ENCODE data around the gene NPIPA3. TPM values are rescaled to one million over a fixed set of nuclear protein-coding genes. Genes with fewer than 3 reads are reported as not detected.
"Not testable (repeated sequence)": the region's sequence is repeated elsewhere in the genome, so short reads cannot be mapped to it uniquely, and the experiment has no call there.

NPIPA3 gene
- total RNA-seq, 2 experiments from 2014 or later = 2.6 to 3.7 TPM

DNA sequence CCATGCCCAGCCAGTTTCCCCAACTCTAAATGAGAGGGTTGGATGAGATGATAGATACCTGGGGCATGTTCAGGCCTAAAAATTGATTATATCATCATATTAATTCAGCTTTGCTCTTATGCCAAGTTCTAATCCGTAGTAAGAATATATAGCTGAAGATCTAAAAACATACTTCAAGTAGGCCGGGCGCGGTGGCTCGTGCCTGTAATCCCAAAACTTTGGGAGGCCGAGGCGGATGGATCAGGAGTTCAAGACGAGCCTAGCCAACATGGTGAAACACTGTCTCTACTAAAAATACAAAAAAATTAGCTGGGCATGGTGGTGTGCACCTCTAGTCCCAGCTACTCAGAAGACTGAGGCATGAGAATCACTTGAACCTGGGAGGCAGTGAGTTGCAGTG, 21.1 kb upstream of the NPIPA3 start:
- DNase-seq = no peak
- CTCF ChIA-PET = no interaction called here
- Mint-ChIP-seq H3K4me1 (ENCODE audit: low read depth) (no peaks in the 10 kb centered on the region), H3K27ac (no peak overlapping the region), H3K4me3 (no peak overlapping the region), H3K9me3 (ENCODE audit: insufficient read depth) (no peaks in the 10 kb centered on the region), H3K27me3 (ENCODE audit: low read depth) (no peaks in the 10 kb centered on the region), H3K36me3 (ENCODE audit: low read depth) (no peaks in the 10 kb centered on the region)
- POLR2A ChIA-PET = no interaction called here
- no peak for ATAC-seq

DNA sequence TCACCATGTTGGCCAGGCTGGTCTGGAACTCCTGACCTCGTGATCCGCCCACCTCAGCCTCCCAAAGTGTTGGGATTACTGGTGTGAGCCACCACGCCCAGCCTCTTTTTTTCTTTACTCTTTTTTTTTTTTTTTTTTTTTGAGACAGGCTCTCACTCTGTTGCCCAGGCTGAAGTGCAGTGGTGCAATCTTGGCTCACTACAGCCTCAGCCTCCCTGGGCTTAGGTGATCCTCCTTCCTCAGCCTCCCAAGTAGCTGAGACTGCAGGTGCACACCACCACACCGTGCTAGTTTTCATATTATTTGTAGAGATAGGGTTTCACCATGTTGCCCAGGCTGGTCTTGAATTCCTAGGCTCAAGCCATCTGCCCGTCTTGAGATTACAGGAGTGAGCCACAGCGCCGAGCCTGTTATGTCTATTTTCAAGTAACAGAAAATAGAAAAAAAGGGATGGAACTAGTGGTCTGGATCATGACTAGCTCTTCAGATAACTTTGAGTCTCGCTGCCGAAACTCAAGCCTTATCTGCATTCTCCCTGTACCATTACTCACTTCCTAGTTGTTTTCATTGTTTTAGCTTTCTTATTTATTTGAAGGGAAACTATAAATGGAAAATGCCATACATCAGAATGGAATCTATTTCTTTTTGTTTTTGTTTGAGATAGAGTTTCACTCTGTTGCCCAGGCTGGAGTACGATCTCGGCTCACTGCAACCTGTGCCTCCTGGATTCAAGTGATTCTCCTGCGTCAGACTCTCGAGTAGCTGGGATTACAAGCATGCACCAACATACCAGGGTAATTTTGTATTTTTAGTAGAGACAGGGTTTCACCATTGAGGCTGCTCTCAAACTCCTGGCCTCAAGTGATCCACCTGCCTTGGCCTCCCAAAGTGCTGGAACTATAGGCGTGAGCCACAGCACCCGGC, 17.1 kb upstream of the NPIPA3 start:
- H3K27ac Mint-ChIP-seq; H3K4me1 Mint-ChIP-seq (ENCODE audit: low read depth); H3K4me3 Mint-ChIP-seq; H3K36me3 Mint-ChIP-seq (ENCODE audit: low read depth); DNase-seq; H3K27me3 Mint-ChIP-seq (ENCODE audit: low read depth); POLR2A ChIA-PET; CTCF ChIA-PET; ATAC-seq; H3K9me3 Mint-ChIP-seq (ENCODE audit: insufficient read depth): not testable (repeated sequence)

- H3K4me1 Mint-ChIP-seq (ENCODE audit: low read depth); CTCF ChIA-PET; H3K36me3 Mint-ChIP-seq (ENCODE audit: low read depth); H3K27me3 Mint-ChIP-seq (ENCODE audit: low read depth); H3K27ac Mint-ChIP-seq; POLR2A ChIA-PET; DNase-seq; H3K9me3 Mint-ChIP-seq (ENCODE audit: insufficient read depth); H3K4me3 Mint-ChIP-seq; ATAC-seq: not testable (repeated sequence)
Measured at GRCh38 chr16:14694129-14694528, 9.1 kb upstream of the NPIPA3 start, which contains the start of gene PLA2G10. TSS of gene PLA2G10 (minus strand) at chr16:14694308. CDS start at chr16:14694229, 79 bp downstream.

GRCh38 chr16:14701859-14702258, 1.4 kb upstream of the NPIPA3 start:
- H3K27me3 Mint-ChIP-seq (ENCODE audit: low read depth); H3K36me3 Mint-ChIP-seq (ENCODE audit: low read depth); H3K27ac Mint-ChIP-seq; POLR2A ChIA-PET; H3K4me1 Mint-ChIP-seq (ENCODE audit: low read depth); H3K9me3 Mint-ChIP-seq (ENCODE audit: insufficient read depth); CTCF ChIA-PET; H3K4me3 Mint-ChIP-seq; ATAC-seq; DNase-seq: not testable (repeated sequence)

DNA sequence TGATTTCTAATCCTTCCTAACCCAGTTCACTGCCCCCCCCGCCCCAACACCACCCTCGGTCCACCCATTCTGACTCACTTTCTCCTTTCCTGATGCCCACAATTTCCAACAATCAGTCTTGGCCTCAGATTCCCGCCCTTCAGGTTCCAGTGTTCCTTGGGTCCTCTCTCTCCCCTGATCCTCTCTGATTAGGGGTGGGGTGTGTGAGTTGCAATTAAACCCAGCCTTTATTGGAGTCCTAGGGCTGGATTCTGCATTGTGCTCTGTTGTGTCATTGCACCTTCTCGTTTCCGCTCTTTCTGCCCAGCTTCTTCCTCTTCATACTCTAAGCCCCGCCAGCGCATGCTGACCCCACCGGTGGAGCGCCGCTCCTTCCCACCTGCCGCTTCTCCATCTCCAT, 539 bp upstream of the NPIPA3 start:
- H3K27me3 Mint-ChIP-seq (ENCODE audit: low read depth); H3K27ac Mint-ChIP-seq; DNase-seq; H3K4me1 Mint-ChIP-seq (ENCODE audit: low read depth); POLR2A ChIA-PET; ATAC-seq; H3K36me3 Mint-ChIP-seq (ENCODE audit: low read depth); CTCF ChIA-PET; H3K9me3 Mint-ChIP-seq (ENCODE audit: insufficient read depth); H3K4me3 Mint-ChIP-seq: not testable (repeated sequence)

DNA sequence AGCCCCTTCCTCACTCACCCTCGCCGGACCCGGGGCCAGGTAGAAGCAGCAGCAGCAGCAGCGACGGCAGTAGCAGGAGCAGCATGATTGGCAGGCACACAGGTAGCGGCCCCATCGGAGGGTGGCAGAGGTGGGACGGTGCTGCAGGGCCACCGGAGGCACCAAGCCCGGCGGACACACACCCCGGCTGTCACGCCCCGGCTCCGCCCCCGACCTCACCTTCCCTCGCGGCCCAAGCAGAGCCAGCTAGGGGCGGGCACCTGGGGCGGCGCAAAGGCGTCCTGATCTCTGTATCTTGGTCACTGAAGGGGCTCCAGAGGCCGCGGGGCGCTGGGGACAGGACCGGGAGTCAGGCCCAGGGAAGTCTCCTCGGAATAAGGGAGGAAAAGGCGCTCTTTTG, 30.0 kb downstream of the NPIPA3 start:
- DNase-seq; H3K36me3 Mint-ChIP-seq (ENCODE audit: low read depth); ATAC-seq; H3K4me1 Mint-ChIP-seq (ENCODE audit: low read depth); H3K27ac Mint-ChIP-seq; H3K9me3 Mint-ChIP-seq (ENCODE audit: insufficient read depth); H3K4me3 Mint-ChIP-seq; POLR2A ChIA-PET; H3K27me3 Mint-ChIP-seq (ENCODE audit: low read depth); CTCF ChIA-PET: not testable (repeated sequence)

- H3K4me1 Mint-ChIP-seq (ENCODE audit: low read depth); H3K9me3 Mint-ChIP-seq (ENCODE audit: insufficient read depth); H3K4me3 Mint-ChIP-seq; DNase-seq; CTCF ChIA-PET; H3K36me3 Mint-ChIP-seq (ENCODE audit: low read depth); ATAC-seq; H3K27ac Mint-ChIP-seq; POLR2A ChIA-PET; H3K27me3 Mint-ChIP-seq (ENCODE audit: low read depth): not testable (repeated sequence)
Measured at GRCh38 chr16:14740832-14741385, 37.7 kb downstream of the NPIPA3 start.

DNA sequence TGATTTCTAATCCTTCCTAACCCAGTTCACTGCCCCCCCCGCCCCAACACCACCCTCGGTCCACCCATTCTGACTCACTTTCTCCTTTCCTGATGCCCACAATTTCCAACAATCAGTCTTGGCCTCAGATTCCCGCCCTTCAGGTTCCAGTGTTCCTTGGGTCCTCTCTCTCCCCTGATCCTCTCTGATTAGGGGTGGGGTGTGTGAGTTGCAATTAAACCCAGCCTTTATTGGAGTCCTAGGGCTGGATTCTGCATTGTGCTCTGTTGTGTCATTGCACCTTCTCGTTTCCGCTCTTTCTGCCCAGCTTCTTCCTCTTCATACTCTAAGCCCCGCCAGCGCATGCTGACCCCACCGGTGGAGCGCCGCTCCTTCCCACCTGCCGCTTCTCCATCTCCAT, 38.6 kb downstream of the NPIPA3 start:
- POLR2A ChIA-PET; H3K27me3 Mint-ChIP-seq (ENCODE audit: low read depth); CTCF ChIA-PET; H3K4me3 Mint-ChIP-seq; H3K27ac Mint-ChIP-seq; H3K9me3 Mint-ChIP-seq (ENCODE audit: insufficient read depth); DNase-seq; H3K36me3 Mint-ChIP-seq (ENCODE audit: low read depth); H3K4me1 Mint-ChIP-seq (ENCODE audit: low read depth): not testable (repeated sequence)
- ATAC-seq = peak; percentile 12

DNA sequence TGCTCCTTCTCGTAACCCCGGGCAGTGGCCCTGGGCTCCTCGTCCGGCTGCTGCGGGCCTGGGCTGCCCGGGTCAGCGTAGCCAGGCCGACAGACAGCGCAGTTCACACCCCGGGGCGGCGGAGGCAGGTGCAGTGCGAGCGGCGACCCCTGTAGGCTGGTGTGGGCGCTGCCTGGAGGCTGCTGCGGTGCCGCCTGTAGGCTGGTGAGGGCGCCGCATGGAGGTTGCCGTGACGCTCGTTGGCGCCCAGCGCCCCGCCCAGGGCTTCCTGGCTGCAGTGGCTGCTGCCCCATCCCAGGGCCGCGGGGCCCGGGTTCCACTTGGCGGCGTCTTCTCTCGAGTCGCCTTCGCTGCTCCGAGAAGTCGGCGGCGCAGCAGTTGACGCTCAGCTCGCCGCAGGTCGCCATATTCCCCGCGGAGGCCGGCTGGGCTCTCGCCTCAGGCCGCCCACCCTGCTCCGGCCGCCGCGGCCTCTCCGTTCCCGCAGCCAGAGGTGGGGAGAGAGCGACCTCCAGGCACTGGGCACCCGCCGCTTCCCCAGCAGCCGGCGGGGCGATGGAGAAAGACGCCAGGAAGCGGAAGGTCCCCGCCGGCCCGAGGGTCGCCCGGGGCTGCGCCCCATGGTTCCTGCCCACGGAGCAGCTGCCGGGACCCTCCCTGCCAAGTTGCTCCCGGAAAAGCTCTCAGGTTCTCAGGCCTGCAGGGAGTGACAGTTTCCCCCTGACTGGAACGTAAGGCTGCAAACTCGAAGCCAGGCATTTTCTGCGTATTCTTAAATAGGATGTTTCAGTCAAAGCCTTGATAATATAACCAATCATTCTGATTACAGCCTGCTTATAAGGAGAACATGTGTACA, 39.3 kb downstream of the NPIPA3 start, which contains the start of gene NPIPA2:
NPIPA2 (plus strand) TSS at position 261 of the 856 bp plus-strand sequence. CDS start 5,533 bp downstream, outside the sequence.
- ATAC-seq = peak; percentile 100
- not testable (repeated sequence) for DNase-seq

DNA sequence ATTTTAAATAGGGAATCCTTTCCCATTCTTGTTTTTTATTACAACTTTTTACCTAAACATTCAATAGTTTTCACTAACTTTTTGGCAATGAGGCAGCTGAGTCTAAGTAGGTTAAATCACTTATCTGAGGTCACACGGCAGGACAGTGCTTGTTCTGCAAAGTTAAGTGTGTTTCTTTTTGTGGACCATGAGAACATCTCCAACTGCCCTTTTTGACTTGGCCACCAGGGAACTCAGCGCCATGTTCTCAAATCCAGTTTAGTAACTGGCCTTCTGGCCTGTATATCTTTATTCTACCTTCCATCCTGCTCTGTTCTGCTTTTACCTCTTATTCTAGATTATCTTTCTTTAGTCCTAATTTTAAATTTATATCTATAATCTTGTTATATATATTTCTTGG, 70.4 kb downstream of the NPIPA3 start:
- POLR2A ChIA-PET; CTCF ChIA-PET; ATAC-seq; H3K4me1 Mint-ChIP-seq (ENCODE audit: low read depth); H3K4me3 Mint-ChIP-seq; DNase-seq; H3K9me3 Mint-ChIP-seq (ENCODE audit: insufficient read depth); H3K27ac Mint-ChIP-seq; H3K27me3 Mint-ChIP-seq (ENCODE audit: low read depth); H3K36me3 Mint-ChIP-seq (ENCODE audit: low read depth): not testable (repeated sequence)

More for the DNA sequence above, 39.3 kb downstream of the NPIPA3 start, which contains the start of gene NPIPA2:
- H3K9me3 Mint-ChIP-seq (ENCODE audit: insufficient read depth); H3K27ac Mint-ChIP-seq; H3K36me3 Mint-ChIP-seq (ENCODE audit: low read depth); POLR2A ChIA-PET; H3K4me3 Mint-ChIP-seq; H3K27me3 Mint-ChIP-seq (ENCODE audit: low read depth); CTCF ChIA-PET; H3K4me1 Mint-ChIP-seq (ENCODE audit: low read depth): not testable (repeated sequence)

GRCh38 chr16:14775624-14776023, 72.4 kb downstream of the NPIPA3 start:
- DNase-seq; H3K36me3 Mint-ChIP-seq (ENCODE audit: low read depth); H3K4me1 Mint-ChIP-seq (ENCODE audit: low read depth); H3K9me3 Mint-ChIP-seq (ENCODE audit: insufficient read depth); POLR2A ChIA-PET; H3K4me3 Mint-ChIP-seq; ATAC-seq; CTCF ChIA-PET; H3K27me3 Mint-ChIP-seq (ENCODE audit: low read depth); H3K27ac Mint-ChIP-seq: not testable (repeated sequence)

Measured in activated CD8-positive, alpha-beta T cell treated with anti-CD3 and anti-CD28 coated beads, Interleukin-2, amount 10 ng/mL, durations not matched to agents 7 days and 5 days (primary cell).